Measurements from ENCODE around the gene ILKAP.

The ILKAP gene

GRCh38 chr2:238167761-238168160, 35.7 kb downstream of the ILKAP start:
- H3K9me3 ChIP-seq (ENCODE audit: control insufficient read depth in 5 of 5, low read length in 5 of 5) = no peaks in the 10 kb centered on the region
- H3K27ac ChIP-seq (ENCODE audit: low read depth, low read length) = no peak overlapping the region
- H3K9ac ChIP-seq (ENCODE audit: low read length in 5 of 5) = no peak overlapping the region
- H3K36me3 ChIP-seq (ENCODE audit: control insufficient read depth in 5 of 5, insufficient read depth in 5 of 5, low read length in 5 of 5) = peaks cover 0 to 50% (median 35%) of the 10 kb centered on the region in 5 donors
- H3K27me3 ChIP-seq (ENCODE audit: control insufficient read depth in 5 of 5, insufficient read depth in 4 of 5, low read length in 5 of 5) = peaks cover 5 to 14% (median 10%) of the 10 kb centered on the region in 5 donors
- peaks cover 7 to 45% (median 24%) of the 10 kb centered on the region in 5 donors for H3K4me1 ChIP-seq (ENCODE audit: control insufficient read depth in 5 of 5, insufficient read depth in 5 of 5, low read length in 5 of 5)
- H3K4me3 ChIP-seq (ENCODE audit: low read depth in 1 of 5, low read length in 5 of 5) = no peak overlapping the region

GRCh38 chr2:238167344-238167715, 36.2 kb downstream of the ILKAP start:
- Histone ChIP-seq H3K9me3 (ENCODE audit: control insufficient read depth in 5 of 5, low read length in 5 of 5) (no peaks in the 10 kb centered on the region), H3K4me3 (ENCODE audit: low read depth in 1 of 5, low read length in 5 of 5) (no peak overlapping the region), H3K27me3 (ENCODE audit: control insufficient read depth in 5 of 5, insufficient read depth in 4 of 5, low read length in 5 of 5) (peaks cover 5 to 18% (median 13%) of the 10 kb centered on the region in 5 donors), H3K36me3 (ENCODE audit: control insufficient read depth in 5 of 5, insufficient read depth in 5 of 5, low read length in 5 of 5) (peaks cover 0 to 46% (median 31%) of the 10 kb centered on the region in 5 donors), H3K27ac (ENCODE audit: low read depth, low read length) (no peak overlapping the region), H3K9ac (ENCODE audit: low read length in 5 of 5) (no peak overlapping the region), H3K4me1 (ENCODE audit: control insufficient read depth in 5 of 5, insufficient read depth in 5 of 5, low read length in 5 of 5) (peaks cover 7 to 45% (median 24%) of the 10 kb centered on the region in 5 donors)

- Histone ChIP-seq H3K9ac (ENCODE audit: low read length in 5 of 5) (no peak overlapping the region), H3K4me3 (ENCODE audit: low read depth in 1 of 5, low read length in 5 of 5) (no peak overlapping the region), H3K27ac (ENCODE audit: low read depth, low read length) (no peak overlapping the region), H3K27me3 (ENCODE audit: control insufficient read depth in 5 of 5, insufficient read depth in 4 of 5, low read length in 5 of 5) (peaks cover 9 to 23% (median 14%) of the 10 kb centered on the region in 5 donors), H3K9me3 (ENCODE audit: control insufficient read depth in 5 of 5, low read length in 5 of 5) (no peaks in the 10 kb centered on the region), H3K4me1 (ENCODE audit: control insufficient read depth in 5 of 5, insufficient read depth in 5 of 5, low read length in 5 of 5) (peaks cover 7 to 45% (median 24%) of the 10 kb centered on the region in 5 donors), H3K36me3 (ENCODE audit: control insufficient read depth in 5 of 5, insufficient read depth in 5 of 5, low read length in 5 of 5) (peaks cover 0 to 39% (median 24%) of the 10 kb centered on the region in 5 donors)
Measured at GRCh38 chr2:238166391-238167343, 36.8 kb downstream of the ILKAP start.

- H3K27me3 ChIP-seq (ENCODE audit: control insufficient read depth in 5 of 5, insufficient read depth in 4 of 5, low read length in 5 of 5) = peaks cover 11 to 32% (median 18%) of the 10 kb centered on the region in 5 donors
- H3K4me1 ChIP-seq (ENCODE audit: control insufficient read depth in 5 of 5, insufficient read depth in 5 of 5, low read length in 5 of 5) = peaks cover 5 to 41% (median 21%) of the 10 kb centered on the region in 5 donors
- H3K9ac ChIP-seq (ENCODE audit: low read length in 5 of 5) = no peak overlapping the region
- no peak overlapping the region for H3K4me3 ChIP-seq (ENCODE audit: low read depth in 1 of 5, low read length in 5 of 5)
- no peaks in the 10 kb centered on the region for H3K9me3 ChIP-seq (ENCODE audit: control insufficient read depth in 5 of 5, low read length in 5 of 5)
- peaks cover 0 to 33% (median 18%) of the 10 kb centered on the region in 5 donors for H3K36me3 ChIP-seq (ENCODE audit: control insufficient read depth in 5 of 5, insufficient read depth in 5 of 5, low read length in 5 of 5)
- no peak overlapping the region for H3K27ac ChIP-seq (ENCODE audit: low read depth, low read length)
Measured at GRCh38 chr2:238165288-238165921, 38.1 kb downstream of the ILKAP start.

- Histone ChIP-seq H3K27me3 (ENCODE audit: control insufficient read depth in 5 of 5, insufficient read depth in 4 of 5, low read length in 5 of 5) (peaks cover 16 to 37% (median 23%) of the 10 kb centered on the region in 5 donors), H3K36me3 (ENCODE audit: control insufficient read depth in 5 of 5, insufficient read depth in 5 of 5, low read length in 5 of 5) (peaks cover 0 to 28% (median 14%) of the 10 kb centered on the region in 5 donors), H3K4me1 (ENCODE audit: control insufficient read depth in 5 of 5, insufficient read depth in 5 of 5, low read length in 5 of 5) (peaks cover 3 to 36% (median 16%) of the 10 kb centered on the region in 5 donors), H3K9ac (ENCODE audit: low read length in 5 of 5) (no peak overlapping the region), H3K9me3 (ENCODE audit: control insufficient read depth in 5 of 5, low read length in 5 of 5) (no peaks in the 10 kb centered on the region), H3K4me3 (ENCODE audit: low read depth in 1 of 5, low read length in 5 of 5) (no peak overlapping the region), H3K27ac (ENCODE audit: low read depth, low read length) (no peak overlapping the region)
Measured at GRCh38 chr2:238164906-238165287, 38.6 kb downstream of the ILKAP start.

GRCh38 chr2:238163481-238164198, 39.9 kb downstream of the ILKAP start:
- H3K27ac ChIP-seq (ENCODE audit: low read depth, low read length) = no peak overlapping the region
- peaks cover 23 to 42% (median 26%) of the 10 kb centered on the region in 5 donors for H3K27me3 ChIP-seq (ENCODE audit: control insufficient read depth in 5 of 5, insufficient read depth in 4 of 5, low read length in 5 of 5)
- H3K4me3 ChIP-seq (ENCODE audit: low read depth in 1 of 5, low read length in 5 of 5) = no peak overlapping the region
- H3K9ac ChIP-seq (ENCODE audit: low read length in 5 of 5) = no peak overlapping the region
- peaks cover 0 to 31% (median 9%) of the 10 kb centered on the region in 5 donors for H3K4me1 ChIP-seq (ENCODE audit: control insufficient read depth in 5 of 5, insufficient read depth in 5 of 5, low read length in 5 of 5)
- H3K9me3 ChIP-seq (ENCODE audit: control insufficient read depth in 5 of 5, low read length in 5 of 5) = no peaks in the 10 kb centered on the region
- H3K36me3 ChIP-seq (ENCODE audit: control insufficient read depth in 5 of 5, insufficient read depth in 5 of 5, low read length in 5 of 5) = peaks cover 0 to 16% (median 9%) of the 10 kb centered on the region in 5 donors

- H3K36me3 ChIP-seq (ENCODE audit: control insufficient read depth in 5 of 5, insufficient read depth in 5 of 5, low read length in 5 of 5) = peaks cover 0 to 9% (median 3%) of the 10 kb centered on the region in 5 donors
- H3K9ac ChIP-seq (ENCODE audit: low read length in 5 of 5) = no peak overlapping the region
- H3K4me1 ChIP-seq (ENCODE audit: control insufficient read depth in 5 of 5, insufficient read depth in 5 of 5, low read length in 5 of 5) = peaks cover 0 to 38% (median 12%) of the 10 kb centered on the region in 5 donors
- no peak overlapping the region for H3K27ac ChIP-seq (ENCODE audit: low read depth, low read length)
- no peaks in the 10 kb centered on the region for H3K9me3 ChIP-seq (ENCODE audit: control insufficient read depth in 5 of 5, low read length in 5 of 5)
- no peak overlapping the region for H3K4me3 ChIP-seq (ENCODE audit: low read depth in 1 of 5, low read length in 5 of 5)
- H3K27me3 ChIP-seq (ENCODE audit: control insufficient read depth in 5 of 5, insufficient read depth in 4 of 5, low read length in 5 of 5) = peaks cover 23 to 42% (median 26%) of the 10 kb centered on the region in 5 donors
Measured at GRCh38 chr2:238162846-238163441, 40.6 kb downstream of the ILKAP start.

- H3K36me3 ChIP-seq (ENCODE audit: control insufficient read depth in 5 of 5, insufficient read depth in 5 of 5, low read length in 5 of 5) = peaks cover 0 to 6% (median 0%) of the 10 kb centered on the region in 5 donors
Measured at GRCh38 chr2:238162251-238162845, 41.1 kb downstream of the ILKAP start.

More at GRCh38 chr2:238162251-238162845, 41.1 kb downstream of the ILKAP start:
- Histone ChIP-seq H3K27ac (ENCODE audit: low read depth, low read length) (no peak overlapping the region), H3K4me1 (ENCODE audit: control insufficient read depth in 5 of 5, insufficient read depth in 5 of 5, low read length in 5 of 5) (peaks cover 0 to 38% (median 12%) of the 10 kb centered on the region in 5 donors), H3K4me3 (ENCODE audit: low read depth in 1 of 5, low read length in 5 of 5) (no peak overlapping the region), H3K27me3 (ENCODE audit: control insufficient read depth in 5 of 5, insufficient read depth in 4 of 5, low read length in 5 of 5) (peaks cover 23 to 42% (median 26%) of the 10 kb centered on the region in 5 donors), H3K9me3 (ENCODE audit: control insufficient read depth in 5 of 5, low read length in 5 of 5) (no peaks in the 10 kb centered on the region), H3K9ac (ENCODE audit: low read length in 5 of 5) (no peak overlapping the region)
